GM21526 (cell line): ENCODE measurements around the gene CKLF.

Experiments
- ATAC-seq: cut with Tn5 transposase; IDR thresholded peaks from one replicate; pipeline ENCODE4 v1.9.1; 2021; ENCODE audit warnings: moderate library complexity; ENCODE audit not compliant: unreplicated experiment, low FRiP score

The CKLF gene

DNA sequence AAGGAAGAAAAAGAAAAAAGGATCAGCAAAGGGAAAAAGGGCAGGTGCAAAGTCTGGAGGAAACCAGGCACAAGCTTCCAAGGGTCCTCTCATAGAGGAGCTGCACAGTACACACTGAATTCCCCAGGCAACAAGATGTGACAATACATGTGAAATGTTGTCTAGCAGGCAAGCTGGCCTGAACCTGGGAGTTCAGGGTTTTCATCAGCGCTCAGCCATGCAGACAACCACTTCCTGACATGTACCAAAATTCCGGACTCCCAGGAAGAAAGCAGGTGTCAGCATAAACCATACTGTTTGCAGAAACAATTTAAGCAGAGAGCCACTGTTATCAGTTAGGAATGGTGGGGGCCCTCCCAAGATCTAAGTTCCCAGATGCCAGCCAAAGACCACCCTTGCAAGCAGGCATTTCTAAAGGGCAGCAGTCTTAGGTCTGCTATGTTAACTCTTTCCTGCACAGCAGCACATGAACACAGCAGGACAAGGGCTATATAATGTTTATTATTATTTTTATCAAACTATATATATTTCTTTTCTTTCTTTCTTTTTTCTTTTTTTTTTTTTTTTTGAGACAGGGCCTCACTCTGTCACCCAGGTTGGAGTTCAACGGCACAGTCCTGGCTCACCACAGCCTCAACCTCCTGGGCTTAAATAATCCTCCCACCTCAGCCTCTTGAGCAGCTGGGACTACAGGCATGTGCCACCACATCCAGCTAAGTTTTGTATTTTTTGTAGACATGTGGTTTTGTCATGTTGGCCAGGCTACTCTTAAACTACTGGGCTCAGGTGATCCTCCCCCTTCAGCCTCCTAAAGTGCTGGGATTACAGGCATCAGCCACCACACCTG, 12.5 kb upstream of the CKLF start:
- no peak for ATAC-seq

GRCh38 chr16:66541388-66542355, 10.7 kb upstream of the CKLF start:
- ATAC-seq: no peak

GRCh38 chr16:66542396-66542795, 10.0 kb upstream of the CKLF start:
- no peak for ATAC-seq

DNA sequence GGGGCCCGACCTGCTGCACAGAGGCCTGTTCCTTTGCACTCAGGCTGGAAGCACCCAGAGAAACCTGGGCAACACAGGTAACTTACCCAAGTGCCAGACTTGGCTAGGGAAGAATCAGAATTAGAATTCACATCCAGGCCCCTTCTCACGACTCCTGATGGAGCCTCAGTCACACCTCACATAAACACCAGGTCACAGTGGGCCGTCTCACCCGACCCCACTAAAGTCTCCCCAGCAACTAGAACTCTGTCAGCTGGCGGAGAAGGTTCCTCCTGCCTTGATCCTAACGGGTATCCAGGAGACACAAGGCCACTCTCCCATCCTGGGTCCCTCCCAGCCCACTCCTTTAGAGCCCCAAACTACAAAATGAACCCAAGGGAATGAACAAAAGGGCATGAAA, 8.8 kb upstream of the CKLF start:
- ATAC-seq: no peak

- no peak for ATAC-seq
Measured at GRCh38 chr16:66544016-66544757, 8.2 kb upstream of the CKLF start.

GRCh38 chr16:66547101-66547989, 5.0 kb upstream of the CKLF start:
- ATAC-seq: no peak

DNA sequence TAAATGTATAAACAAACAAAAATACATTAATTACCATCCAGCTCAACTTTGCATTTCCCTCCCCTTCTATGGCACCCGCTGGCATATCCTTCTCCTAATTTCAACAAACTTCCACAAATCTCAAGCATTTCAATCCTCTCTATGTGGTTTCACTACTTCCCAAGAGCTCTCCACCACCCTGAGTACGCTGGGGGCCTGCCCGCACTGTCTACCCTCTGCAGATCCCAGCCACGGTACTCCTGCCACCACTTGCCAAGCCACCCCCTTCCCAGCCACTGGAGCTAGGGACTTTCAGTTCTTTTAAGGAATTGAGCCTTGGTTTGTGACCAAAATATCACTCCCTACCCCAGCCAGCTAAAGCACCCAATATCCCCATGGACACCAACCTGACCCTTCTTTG, 4.3 kb upstream of the CKLF start:
- no peak for ATAC-seq

DNA sequence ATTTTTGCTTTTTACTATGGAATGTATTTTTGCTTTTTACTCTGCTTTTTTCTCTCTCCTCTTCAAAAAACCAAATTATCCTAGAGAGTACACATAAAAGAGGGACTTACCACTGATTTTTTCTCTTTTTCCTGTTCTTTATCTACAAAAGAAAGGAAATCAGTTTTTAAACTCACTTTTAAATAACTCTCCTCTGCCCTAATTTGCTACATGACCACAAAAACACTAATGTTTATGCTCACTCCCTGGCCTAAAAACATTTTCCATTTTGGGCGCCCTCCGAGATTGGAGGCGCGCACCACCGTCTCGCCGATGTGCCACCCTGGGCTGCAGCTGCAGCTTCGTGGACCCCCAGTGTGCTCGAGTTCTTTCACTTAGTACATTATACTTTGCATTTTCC, 3.5 kb upstream of the CKLF start:
- no peak for ATAC-seq

DNA sequence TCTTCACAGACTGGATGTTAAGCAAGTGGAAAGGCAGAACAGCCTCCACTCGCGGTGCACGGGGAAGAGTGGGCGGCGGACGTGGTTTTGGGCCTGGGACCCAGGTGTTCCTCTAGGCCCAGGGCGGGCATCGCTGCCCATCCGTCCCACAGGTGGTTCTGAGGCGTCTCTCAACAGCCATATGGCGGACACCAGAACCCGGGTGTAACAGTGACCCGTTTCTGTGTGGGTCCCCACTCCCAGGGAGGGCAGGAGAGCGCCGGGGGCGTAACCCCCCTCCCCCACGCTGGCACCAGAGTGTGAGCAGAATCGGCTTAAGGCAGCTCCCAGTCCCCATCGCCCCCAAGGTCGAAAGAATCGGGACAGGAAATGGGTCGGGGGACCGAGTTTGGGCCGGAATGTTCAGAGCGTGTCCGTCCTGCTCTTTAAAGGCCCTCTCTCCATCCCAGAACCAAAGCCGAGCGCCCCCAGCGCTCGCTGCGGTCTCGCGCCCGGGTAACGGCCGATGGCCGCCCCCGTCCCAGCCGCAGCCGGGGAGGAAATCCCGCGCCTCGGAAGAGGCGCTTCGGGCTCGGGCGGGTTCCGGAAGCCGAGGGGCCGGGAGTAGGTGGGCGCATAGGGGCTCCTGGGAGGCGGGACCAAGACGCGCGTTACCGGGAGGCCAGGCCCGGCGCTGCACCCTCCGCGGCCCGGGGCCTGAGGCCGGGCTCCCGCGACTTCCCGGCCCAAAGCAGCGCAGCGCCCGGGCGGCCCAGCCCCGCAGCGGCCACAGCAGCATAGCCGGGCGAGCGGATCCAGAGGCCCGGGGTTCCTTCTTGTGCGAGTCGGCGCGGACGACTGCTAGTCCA, 2.9 kb upstream of the CKLF start, which contains the start of gene TK2:
Gene TK2 (minus strand): TSS at position 839 of the 848 bp plus-strand sequence. CDS start 61 bp downstream, at position 778.
- ATAC-seq: no peak

- no peak for ATAC-seq
Measured at GRCh38 chr16:66551348-66551759, 1.0 kb upstream of the CKLF start.

DNA sequence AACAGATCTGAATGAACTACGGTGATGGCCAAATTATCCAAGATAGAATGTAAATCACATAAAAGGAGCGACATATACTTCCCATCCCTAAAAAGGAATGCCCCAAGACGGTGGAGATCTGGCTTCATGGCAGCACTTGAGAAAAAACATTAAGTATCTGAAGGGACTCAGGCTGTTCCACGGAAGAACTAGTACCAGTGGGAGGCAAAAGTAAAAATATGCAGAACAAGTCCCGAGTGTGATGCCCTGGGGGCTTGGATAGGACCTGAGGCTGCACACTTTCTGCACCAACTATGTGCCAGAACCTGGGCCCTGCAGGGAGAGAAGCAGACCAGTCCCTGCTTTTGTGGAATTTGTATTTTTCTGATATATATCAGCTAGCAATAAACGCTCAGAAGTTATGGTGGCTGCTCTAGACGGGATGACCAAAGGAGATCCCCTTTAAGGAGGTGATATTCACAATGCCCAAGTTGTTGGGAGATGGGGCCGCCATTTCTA, 539 bp upstream of the CKLF start:
- no peak for ATAC-seq

GRCh38 chr16:66553223-66553622, 847 bp downstream of the CKLF start:
- no peak for ATAC-seq

DNA sequence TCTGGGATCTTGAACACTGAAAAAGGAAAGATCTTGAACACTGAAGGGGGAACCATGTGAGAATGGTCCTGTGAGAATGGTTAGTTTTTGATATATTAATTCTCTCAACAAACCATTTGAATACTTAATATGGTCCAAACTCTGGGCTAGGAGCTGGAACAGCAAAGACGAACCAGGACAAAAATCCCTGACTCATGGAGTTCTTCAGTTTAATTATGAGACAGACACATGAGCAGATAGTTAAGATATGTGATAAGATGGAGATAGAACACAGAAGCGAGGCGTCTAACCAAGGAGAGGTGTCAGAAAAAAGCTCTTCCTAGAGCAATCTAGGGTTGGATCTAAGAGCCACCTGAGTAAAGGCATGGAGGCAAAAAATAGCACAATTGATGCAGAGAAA, 1.6 kb downstream of the CKLF start:
- no peak for ATAC-seq

- no peak for ATAC-seq
Measured at GRCh38 chr16:66554495-66554894, 2.1 kb downstream of the CKLF start.

DNA sequence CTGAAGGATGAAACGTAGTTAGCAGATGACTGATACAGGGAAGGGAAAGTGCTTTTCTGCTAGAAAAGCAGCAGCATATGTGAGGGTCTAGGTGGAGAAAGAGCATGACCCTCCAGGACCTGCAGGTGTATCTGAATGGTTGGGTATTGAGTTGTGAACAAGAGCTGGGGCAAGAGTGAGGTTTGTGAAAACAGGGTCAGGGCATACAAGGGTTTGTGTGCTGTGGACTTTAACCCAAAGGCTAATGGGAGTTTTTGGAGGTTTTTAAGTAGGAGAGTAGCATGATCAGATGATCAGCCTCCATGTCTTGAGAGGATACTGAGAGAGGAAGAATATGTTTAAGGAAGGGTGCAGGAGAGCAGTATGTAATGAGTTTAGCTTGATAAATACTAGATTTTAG, 7.7 kb downstream of the CKLF start:
- no peak for ATAC-seq

GRCh38 chr16:66561381-66562080, 9.2 kb downstream of the CKLF start:
- no peak for ATAC-seq

- no peak for ATAC-seq
Measured at GRCh38 chr16:66562409-66562808, 10.0 kb downstream of the CKLF start.

DNA sequence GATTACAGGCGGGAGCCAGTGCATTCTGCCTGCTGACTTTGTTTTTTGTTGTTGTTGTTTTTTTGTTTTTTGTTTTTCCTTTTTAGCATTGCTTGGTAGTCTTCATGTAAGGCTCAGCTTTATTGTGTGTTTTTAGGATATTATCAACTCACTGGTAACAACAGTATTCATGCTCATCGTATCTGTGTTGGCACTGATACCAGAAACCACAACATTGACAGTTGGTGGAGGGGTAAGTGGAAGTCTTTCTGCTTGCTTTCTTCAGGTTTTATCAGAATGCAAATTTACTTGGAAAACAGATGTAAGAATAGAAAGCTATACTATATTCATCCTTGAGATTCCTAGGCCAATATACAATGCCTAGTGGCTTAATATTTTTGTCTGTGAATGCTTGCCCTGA, 10.6 kb downstream of the CKLF start:
- ATAC-seq: no peak
